Colon (tissue), 2 donors: Measurements from ENCODE around the gene SMYD3.

Source experiments
- FAIRE-seq: peaks from 2 replicates; lab custom pipeline; 2012; peaks lifted over from hg19 to GRCh38; lab: Jason Lieb, UNC
- donor health status: control.
- donor health status: control.

Gene SMYD3

GRCh38 chr1:246018146-246018545, 488.9 kb downstream of the SMYD3 start:
- no peak for FAIRE-seq

GRCh38 chr1:246012341-246012740, 494.7 kb downstream of the SMYD3 start:
- FAIRE-seq, result no peak

GRCh38 chr1:246010386-246010785, 496.7 kb downstream of the SMYD3 start:
- FAIRE-seq, result no peak

GRCh38 chr1:246008363-246008831, 498.7 kb downstream of the SMYD3 start:
- FAIRE-seq, result no peak

- no peak for FAIRE-seq
Observed at GRCh38 chr1:246005067-246005466, 502.0 kb downstream of the SMYD3 start.

- no peak for FAIRE-seq
Observed at GRCh38 chr1:246004301-246004700, 502.8 kb downstream of the SMYD3 start.

- no peak for FAIRE-seq
Observed at GRCh38 chr1:246003442-246003730, 503.7 kb downstream of the SMYD3 start.

- FAIRE-seq, result no peak
Observed at GRCh38 chr1:246002725-246003441, 504.2 kb downstream of the SMYD3 start.

GRCh38 chr1:246001837-246002230, 505.2 kb downstream of the SMYD3 start:
- FAIRE-seq, result no peak

GRCh38 chr1:246001142-246001836, 505.8 kb downstream of the SMYD3 start:
- no peak for FAIRE-seq

GRCh38 chr1:246000638-246001015, 506.5 kb downstream of the SMYD3 start:
- FAIRE-seq, result no peak

- FAIRE-seq, result no peak
Observed at GRCh38 chr1:245999697-246000637, 507.1 kb downstream of the SMYD3 start.

- no peak for FAIRE-seq
Observed at GRCh38 chr1:245997471-245998258, 509.4 kb downstream of the SMYD3 start.

GRCh38 chr1:245996811-245997210, 510.3 kb downstream of the SMYD3 start:
- FAIRE-seq, result no peak

GRCh38 chr1:245995474-245995873, 511.6 kb downstream of the SMYD3 start:
- no peak for FAIRE-seq

- FAIRE-seq, result no peak
Observed at GRCh38 chr1:245991266-245991665, 515.8 kb downstream of the SMYD3 start.

GRCh38 chr1:245990315-245991022, 516.6 kb downstream of the SMYD3 start:
- no peak for FAIRE-seq

GRCh38 chr1:245988393-245989078, 518.5 kb downstream of the SMYD3 start:
- FAIRE-seq, result no peak

GRCh38 chr1:245987997-245988392, 519.1 kb downstream of the SMYD3 start:
- no peak for FAIRE-seq

GRCh38 chr1:245987577-245987976, 519.5 kb downstream of the SMYD3 start:
- FAIRE-seq, result no peak

- no peak for FAIRE-seq
Observed at GRCh38 chr1:245987219-245987545, 519.9 kb downstream of the SMYD3 start.
